Activated T-cell treated with anti-CD3 and anti-CD28 coated beads for 48 hours (primary cell): ENCODE measurements around the gene FBN3.

Experiments used
- DNase-seq: peaks from one replicate; pipeline ENCODE4 v3.0.0-alpha.2; 2020; ENCODE audit warnings: low read depth

Gene FBN3

DNA sequence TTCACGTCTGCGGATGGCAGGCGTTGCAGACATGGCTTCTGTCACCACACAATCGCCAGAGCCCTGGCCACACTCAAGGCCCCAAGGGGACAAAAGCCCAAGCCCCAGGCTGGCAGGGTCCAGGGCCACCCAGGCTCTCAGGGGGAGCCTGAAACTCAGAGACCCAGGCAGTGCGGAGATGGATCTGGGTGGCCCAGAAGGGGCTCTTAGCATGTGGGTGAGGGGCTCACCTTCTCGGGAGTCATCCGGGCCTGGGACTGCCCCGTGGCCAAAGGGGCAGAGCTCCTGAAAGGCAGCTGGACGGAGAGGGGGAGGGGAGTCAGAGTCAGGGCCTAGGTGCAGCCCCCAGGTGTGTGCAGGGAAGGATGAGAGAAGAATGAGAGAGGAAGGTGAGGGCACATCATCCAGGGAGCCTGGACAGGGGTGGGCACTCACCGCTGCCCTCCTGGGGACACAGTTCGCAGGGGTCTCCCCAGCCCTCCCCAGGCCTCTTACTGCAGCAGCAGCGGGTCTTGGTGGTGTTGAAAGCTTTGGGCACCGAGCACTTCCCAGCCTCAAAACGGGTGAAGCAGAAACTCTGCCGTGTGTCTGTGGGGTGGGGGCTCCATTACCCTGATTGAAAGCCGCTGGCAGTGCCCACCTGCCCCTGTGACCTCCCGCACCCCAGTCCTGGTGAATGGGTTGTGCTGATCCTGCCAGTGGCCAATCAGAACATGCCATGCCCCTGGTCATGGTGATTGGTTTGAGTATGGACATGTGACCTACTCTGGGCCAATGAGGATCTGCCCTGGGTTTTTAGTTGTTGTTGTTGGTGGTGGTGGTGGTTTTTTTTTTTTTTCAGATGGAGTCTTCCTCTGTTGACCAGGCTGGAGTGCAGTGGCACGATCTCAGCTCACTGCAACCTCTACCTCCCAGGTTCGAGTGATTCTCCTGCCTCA is 59.5 kb downstream of the FBN3 start:
- no peak for DNase-seq

DNA sequence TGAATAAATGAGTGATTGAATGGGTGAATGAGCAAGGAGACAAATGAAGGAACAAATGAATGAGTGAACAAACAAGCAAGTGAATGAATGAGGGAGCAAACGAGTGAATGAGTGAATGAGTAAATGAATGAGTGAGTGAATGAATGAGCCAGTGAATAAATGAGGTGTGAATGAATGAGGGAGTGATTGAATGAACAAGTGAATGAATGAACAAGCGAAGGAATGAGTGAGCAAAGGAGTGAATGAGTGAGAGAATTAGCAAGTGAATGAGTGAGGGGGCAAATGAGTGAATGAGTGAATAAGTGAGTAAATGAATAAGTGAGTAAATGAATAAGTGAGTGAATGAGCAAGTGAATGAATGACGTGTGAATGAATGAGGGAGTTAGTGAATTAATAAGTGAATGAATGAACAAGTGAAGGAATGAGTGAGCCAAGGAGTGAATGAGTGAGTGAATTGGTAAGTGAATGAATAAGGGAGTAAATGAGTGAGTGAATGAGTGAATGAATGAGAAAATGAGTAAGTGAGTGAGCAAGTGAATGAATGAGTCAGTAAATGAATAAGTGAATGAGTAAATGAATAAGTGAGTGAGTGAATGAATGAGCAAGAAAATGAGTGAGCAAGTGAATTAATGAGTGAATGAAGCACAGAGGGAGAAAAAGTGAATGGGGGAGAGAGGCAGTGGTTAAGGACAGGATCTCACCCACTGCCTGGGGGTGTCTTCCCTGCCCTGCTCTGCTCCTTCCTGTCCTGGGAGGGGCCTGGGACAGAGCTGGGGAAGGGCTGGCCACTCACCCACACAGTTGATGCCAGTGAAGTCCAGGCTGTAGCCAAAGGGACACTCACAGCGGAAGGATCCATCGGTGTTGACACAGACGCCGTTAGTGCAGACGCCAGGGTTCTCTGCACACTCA is 60.4 kb downstream of the FBN3 start:
- DNase-seq = no peak

DNA sequence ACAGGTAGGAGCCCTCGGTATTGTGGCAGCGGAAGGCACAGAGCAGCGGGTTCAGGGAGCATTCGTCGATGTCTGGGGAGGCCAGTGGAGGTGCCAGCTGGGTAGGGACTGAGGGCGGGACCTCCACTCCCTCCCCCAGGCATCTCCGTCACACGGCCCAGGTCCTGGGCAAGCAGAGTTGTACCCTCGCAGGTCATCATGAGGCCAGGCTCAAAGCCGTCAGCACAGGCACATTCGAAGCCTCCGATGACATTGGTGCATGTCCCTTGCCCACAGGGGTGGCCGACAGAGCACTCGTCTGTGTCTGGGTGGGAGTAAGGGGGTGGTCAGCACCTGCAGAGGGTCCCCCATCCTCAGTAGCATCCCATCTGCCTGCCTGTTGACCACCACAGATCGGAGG is 61.5 kb downstream of the FBN3 start:
- DNase-seq = no peak

DNA sequence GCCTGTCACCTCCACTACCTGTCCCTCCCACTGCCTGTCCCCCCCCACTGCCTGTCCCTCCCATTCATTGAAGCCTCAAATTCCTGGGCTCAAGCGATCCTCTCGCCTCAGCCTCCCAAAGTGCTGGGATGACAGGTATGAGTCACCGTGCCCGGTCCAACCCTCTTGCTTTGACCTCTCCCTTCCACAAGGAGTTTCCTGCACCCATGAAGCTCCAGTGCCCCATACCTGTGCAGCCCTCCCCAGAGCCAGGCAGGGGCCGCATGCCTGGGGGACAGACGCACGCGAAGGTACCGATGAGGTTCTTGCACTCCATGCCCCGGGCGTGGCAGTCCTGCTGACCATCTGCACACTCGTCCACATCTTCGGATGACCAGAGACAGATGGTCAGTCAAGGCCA is 62.5 kb downstream of the FBN3 start:
- no peak for DNase-seq

DNA sequence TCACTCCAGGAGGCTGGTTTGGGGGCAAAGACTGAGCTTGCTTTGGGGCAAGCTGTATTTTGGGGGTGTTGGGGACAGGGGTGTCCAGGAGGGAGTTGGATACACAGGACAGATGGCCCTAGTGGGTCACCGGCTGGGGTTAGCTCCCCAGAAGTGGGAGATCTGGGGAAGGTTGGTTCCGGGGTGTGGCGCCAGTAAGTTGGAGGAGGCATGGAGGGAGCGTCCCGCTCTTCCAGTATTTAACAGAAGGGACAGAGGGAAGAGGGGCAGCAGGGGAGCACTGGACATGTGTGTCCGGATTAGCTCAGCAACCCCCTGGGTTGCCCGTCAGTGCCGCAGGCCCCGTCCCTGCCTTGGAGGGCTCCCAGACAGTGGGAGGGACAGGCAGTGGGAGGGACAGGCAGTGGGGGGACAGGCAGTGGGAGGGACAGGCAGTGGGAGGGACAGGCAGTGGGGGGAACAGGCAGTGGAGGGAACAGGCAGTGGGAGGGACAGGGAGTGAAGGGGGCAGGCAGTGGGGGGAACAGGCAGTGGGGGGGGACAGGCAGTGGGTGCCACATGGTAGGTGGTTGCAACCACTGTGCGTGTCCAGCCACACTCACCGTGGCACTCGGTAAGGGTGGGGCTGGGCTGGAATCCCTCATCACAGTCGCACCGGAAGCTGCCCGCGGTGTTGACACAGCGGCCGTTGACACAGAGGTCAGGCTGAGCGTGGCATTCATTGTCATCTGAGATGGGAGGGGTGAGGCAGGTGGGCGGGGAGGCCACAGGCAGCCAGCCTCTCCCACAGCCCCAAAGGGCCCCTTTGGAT is 63.6 kb downstream of the FBN3 start:
- DNase-seq = no peak

DNA sequence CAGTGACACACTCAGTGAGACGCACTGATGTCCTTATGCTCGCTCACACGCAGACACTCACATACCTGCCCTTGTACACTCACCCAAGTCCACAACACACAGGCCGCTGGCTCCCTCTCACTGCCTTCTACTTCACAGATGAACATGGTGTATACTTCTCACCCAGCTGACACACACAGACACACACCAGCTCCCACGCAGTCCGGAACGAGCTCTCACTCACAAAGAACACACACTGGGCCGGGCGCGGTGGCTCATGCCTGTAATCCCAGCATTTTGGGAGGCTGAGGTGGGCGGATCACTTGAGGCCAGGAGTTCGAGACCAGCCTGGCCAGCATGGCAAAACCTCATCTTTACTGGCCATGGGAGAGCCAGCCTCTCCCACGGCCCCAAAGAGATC is 65.2 kb downstream of the FBN3 start:
- DNase-seq = no peak

DNA sequence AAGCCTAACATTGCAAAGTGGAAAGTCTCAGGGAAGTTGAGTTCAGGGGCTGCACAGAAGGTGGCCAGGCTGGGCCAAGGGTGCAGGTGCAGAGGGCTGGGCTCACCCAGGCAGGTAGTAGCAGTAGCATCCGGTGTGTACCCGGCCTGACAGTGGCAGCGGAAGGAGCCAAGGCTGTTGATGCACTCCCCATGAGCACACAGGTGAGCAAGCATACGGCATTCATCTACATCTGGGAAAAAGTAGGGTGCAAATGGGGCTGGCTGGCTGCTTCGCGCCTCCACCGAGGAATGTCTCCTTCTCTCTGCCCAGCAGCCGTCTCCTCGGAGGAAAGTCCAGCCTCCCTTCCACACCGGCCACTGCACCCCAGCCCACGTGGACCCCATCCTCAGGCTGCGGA is 66.3 kb downstream of the FBN3 start:
- no peak for DNase-seq

DNA sequence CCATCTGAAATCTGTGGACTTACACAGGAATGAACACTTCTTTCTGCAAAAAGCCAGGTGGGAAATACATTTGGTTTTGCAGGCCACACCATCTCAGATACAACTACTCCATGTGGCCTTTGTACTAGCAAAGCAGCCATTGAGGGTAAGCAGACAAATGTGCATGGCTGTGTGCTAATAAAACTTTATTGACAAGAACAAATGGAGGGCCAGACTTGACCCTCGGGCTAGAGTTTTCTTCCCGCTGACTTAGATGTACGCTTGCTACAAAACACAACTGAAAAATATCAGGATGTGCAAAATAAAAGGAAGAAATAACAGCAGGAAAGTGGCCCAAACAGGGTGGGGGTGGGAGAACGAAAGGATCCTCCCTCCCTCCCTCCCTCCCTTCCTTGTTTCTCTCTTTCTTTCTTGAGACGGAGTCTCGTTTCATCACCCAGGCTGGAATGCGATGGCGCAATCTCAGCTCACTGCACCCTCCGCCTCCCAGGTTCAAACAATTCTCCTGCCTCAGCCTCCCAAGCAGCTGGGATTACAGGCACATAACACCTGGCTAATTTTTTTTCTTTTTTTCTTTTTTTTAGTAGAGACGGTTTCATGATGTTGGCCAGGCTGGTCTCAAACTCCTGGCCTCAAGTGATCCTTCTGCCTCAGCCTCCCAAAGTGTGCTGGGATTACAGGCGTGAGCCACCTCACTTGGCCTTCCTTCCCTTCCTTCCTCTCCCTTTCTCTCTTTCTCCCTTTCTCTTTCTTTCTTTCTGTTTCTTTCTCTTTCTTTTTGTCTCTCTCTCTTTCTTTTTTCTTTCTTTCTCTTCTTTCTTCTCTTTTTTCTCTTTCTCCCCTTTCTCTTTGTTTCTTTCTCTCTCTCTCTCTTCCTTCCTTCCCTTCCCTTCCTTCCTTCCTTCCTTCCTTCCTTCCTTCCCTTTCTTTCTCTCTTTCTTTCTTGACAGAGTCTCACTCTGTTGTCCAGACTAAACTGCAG is 67.5 kb downstream of the FBN3 start:
- no peak for DNase-seq

DNA sequence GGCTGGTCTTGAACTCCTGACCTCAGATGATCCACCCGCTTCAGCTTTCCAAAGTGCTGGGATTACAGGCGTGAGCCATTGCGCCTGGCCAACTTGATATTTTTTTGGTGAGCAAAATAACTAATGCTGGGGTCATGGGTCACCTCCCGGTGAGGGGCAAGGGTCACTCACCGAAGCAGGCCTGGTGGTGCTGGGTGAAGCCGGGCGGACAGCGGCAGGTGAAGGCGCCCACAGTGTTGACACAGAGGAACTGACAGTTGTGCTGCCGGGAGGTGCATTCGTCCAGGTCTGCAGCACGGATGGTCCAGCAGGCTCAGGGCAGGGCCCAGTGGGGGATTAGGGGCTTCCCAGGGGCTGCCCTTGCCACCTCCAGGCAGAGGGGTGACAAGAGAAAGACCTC is 68.6 kb downstream of the FBN3 start:
- no peak for DNase-seq

DNA sequence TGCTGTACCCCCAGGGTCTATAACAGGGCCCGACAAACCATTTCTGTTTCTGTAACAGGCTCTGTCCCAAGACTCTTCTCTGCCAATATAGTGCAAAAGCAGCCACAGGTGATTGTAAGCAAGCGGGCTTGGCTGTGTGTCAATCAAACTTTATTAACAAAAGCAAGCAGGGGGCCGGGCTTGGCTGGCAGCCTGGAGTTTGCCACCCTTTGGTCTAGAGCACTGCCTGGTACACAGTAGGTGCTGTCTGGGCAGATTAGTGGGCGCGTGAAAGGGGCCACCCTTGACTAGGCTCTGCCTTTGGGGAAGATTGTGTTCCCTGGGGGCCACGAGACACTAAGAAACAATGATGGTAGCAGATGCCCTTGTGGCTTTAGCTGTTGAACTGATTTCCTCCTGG is 69.4 kb downstream of the FBN3 start:
- no peak for DNase-seq

DNA sequence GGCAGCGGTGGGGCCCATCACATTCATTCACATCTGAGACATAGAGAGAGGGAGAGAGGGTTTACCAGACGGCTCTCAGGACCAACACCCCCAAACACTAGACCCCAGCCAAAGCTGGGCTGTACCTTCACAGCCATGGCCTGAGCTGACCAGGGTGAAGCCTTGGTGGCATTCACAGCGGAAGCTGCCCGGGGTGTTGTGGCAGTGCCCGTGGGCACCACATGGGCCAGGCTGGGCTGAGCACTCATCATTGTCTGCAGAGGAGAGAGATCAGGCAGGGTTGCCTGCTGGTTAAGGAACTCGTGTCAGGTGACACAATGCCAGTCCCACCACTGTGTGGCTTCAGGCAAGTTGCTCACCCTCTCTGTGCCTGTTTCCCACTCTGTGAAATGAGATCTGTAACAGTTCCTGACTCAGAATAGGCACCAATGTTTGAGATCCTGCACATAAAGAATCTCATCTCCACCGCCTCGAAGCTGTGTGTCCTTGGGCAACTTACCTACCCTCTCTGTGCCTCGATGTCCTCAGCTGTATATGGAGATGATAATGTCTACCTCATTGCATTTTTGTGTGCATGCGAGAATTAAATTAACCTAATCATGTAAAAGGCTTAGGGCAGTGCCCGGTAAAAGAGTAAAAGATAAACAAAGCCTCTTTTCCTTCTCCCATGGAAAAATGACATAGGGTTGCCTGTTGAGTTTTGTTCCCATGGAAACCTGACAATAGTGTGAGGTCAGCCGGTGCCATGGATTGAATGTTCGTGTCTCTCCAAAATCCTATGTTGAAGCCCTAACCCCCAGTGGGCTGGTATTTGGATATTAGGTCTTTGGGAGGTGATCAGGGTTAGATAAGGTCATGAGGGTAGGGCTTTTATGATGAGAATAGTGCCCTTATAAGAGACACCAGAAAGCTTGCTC is 74.0 kb downstream of the FBN3 start:
- no peak for DNase-seq

DNA sequence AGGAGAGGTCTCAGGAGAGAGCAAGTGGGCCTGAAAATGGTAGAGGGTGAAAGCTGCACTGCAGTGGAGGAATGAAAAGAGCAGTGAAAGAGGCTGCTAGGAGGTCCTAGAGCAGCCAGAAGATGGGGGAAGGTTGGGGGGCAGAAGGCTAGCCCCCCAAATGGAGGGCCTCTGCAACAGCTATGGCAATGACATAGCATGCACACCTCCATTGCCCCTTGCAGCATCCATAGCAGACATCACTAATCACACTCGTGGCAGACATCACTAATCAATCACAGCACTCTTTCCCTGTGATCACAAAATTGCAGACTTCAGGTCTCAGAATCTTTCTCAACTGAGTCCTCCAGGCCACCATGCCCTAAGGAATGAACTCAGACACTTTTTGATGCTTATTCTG is 74.9 kb downstream of the FBN3 start:
- no peak for DNase-seq

DNA sequence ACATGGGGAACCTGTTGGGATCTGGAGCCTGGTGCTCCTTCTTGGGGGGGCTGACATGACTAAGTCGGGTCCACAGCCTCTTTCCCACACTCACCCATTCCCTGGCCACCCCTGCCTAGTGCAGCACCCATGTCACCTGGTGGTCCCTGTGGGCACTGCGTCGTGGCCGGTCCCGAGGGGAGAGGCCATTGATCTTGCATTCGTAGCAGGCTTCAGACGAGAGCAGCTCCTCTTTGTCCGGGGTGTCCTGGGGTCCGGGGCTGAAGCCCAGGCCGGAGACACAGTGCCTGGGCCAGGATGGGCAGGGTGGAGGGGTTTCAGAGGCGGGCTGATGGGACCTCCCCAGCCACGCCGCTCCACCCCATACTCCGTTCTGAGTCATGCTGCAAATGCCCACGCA is 77.5 kb downstream of the FBN3 start:
- DNase-seq = no peak

DNA sequence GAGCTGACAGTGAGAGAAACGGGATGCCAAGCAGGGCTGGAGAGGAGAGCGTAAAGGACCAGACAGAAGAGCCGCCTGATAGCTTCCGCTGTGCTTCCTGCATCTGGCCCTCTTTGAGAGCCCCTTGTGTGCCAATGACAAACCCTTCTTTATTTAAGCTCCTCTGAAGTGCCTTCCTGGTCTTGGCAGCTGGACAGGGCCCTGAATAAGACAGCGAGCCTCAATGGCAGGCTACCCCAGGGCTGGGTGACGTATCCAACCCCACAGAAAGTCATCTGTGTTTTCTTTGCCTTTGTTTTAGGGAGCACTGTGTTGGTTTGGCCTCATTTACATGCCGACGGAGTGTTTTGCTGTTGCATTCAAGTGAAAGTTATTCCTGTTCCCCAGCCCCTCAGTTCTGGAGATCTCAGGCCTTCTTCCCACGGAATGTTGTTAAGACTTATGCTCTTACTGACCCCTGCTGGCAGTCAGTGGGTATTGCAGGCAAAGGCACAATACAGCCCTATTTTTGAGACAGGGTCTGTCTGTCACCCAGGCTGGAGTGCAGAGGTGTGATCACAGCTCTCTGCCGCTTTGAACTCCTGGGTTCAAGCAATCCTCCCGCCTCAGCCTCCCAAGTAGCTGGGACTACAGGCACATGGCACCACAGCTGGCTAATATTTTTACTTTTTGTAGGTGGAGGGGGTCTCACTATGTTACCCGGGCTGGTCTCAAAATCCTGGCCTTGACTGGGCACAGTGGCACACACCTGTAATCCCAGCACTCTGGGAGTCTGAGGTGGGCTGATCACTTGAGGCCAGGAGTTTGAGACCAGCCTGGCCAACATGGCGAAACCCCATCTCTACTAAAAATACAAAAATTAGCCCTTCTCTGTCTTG is 80.1 kb downstream of the FBN3 start:
- no peak for DNase-seq

DNA sequence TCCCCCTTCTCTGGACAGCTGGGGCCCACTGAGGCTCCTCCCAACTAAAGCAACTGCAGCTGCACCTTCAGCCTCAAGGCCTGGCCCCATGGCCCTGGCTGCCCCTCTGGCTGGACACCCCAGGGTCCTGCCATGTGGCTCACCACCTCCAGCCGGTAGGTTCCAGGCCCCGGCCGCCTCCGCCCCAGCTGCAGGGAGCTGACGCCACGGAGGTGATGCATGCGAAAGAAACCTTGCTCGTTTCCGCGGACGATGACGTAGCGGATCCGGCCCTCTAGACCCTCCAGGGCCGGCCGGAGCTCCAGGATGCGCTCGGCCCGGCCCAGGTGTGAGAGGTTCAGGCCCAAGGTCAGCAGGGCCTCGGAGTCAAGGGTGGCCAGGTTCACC is 83.5 kb downstream of the FBN3 start:
- DNase-seq = no peak

DNA sequence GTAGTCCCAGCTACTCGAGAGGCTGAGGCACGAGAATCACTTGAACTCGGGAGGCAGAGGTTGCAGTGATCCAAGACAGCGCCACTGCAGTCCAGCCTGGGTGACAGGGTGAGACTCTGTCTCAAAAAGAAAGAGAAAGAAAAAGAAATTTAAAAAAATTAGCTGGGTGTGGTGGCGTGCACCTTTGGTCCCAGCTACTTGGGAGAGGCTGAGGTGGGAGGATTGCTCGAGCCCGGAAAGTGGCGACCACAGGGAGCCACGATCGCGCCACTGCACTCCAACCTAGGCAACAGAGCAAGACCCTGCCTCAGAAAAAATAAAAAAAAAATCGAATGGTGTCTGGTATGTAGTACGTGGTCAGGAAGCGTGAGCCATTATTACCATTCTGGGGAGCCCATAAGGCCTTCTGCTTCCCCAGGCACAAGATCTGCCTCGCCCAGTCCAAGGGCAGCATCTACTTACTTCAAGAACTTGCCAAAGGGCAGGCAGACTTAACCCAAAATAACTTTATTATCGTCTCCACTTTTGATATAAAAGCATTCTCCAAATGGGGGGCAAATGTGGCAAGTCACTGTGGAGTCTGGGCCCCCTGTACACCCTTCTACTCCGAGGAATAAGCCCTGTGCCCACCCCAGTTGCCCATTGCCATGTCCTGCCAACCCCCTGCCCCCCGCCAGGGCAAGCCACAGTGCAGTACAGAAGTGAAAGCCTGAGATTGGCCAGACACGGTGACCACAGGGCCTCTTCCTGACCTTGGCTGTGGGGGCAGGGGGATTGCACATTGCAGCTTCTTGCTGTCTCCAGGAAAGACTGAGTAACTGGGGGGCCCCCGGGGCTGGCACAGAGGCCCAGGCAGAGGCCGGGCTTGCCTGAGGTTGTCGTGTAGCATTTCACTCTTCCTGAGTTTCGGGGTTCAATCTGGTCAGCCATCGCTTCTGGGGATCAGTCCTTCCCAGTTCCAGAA is 84.2 kb downstream of the FBN3 start:
- no peak for DNase-seq

DNA sequence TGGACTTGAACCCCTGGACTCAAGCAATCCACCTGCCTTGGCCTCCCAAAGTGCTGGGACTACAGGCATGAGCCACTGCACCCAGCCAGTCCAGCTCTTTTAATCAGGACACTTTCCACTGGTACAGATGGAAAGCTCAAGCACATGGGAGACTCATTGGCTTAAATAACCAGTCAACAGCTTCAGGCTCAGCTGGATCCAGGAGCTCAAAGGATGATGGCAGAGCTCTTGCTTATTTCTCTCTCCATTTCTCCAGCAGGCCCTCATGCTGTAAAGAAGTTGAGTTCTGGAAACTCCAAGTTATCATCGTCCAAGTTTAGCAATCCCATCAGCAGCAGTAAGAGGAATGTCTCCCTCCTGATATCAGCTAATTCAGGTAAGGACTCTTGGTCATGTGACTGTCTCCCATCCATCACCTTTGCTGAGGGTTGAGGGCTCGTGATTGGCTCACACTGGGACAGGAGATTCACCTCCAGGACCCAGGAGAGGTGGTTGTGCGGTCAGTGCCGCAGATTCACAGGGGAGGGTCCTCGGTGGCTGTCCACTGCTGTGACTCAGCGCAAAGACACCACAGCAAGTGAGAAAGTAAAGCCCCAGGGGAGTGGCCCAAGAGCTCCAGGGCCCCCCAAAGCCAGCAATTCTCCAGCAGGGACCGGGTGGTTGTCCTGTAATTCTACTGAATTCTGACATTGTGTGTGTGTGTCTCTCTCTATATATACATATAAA is 91.7 kb downstream of the FBN3 start:
- DNase-seq = no peak
